BE2C (cell line): ENCODE measurements around the gene NPM1.

Source experiments
- DNase-seq: peaks from one replicate; pipeline ENCODE4 v3.0.0-alpha.2; 2020
- H3K27me3 ChIP-seq: fragments of 250-450 bp; sonication (Bioruptor Pico); 2 replicates; pipeline ENCODE4 v1.5.1; 2020; ENCODE audit warnings: mild to moderate bottlenecking
- H3K36me3 ChIP-seq: fragments of 250-450 bp; sonication (Bioruptor Pico); 2 replicates; pipeline ENCODE4 v1.5.1; 2020; ENCODE audit warnings: mild to moderate bottlenecking
- H3K4me1 ChIP-seq: fragments of 250-450 bp; sonication (Bioruptor Pico); 2 replicates; pipeline ENCODE4 v1.5.1; 2020
- H3K4me3 ChIP-seq: 2 replicates; pipeline ENCODE4 v1.5.1; 2011; ENCODE audit warnings: low read depth, low read length
- H3K9me3 ChIP-seq: fragments of 250-450 bp; sonication (Bioruptor Pico); 2 replicates; pipeline ENCODE4 v1.5.1; 2020
- TF ChIP-seq, protein P1 (sequence below): IDR thresholded peaks from 2 replicates; pipeline ENCODE4 v1.5.1; 2012; ENCODE audit warnings: mild to moderate bottlenecking, low read depth, low read length

The NPM1 gene

DNA sequence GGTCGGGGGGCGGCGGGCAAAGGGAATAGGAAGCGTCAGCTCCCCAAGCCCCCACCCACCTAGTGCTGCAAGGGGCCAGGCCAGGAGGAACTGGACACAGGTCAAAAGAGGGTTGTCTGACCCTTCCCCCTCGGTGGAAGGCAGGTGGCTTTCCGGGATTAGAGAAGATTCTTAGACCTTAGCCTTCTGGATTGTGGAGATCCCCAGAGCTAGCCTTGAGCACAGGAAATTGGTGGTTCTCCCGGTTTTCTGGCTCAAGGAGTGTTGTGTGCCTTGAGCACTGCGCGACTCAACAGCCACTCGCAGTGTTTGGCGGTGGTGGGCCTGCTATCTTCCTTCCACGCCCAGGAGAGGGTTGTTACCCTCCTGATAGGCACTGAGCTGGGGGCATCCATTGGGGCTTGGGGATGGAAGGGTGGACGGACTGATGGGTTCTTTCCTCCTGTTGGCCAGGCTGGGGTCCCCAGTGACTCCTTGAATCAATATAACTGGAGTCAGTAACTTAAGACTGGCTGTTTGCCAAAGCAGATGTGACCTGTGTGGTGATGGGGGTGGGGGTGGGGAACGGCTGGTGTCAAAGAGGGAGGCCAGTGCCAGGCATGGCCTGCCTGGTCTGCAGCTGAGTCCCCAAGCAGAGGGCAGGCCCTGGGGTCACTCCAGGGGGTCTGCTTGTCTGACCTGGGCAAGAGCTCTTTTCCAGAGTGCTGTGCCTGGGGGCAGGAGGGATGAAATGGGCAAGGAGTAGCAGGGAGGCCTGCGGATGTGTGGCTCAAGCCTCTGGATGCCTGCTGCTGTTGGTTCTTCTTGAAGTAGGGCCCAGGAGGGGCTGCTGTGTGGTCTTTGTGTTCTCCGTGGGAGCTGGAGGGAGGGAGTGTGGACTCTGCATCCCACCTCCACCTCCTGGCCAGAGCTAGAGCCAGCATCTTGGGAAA is 33.9 kb downstream of the NPM1 start:
- Histone ChIP-seq H3K9me3 (no peaks in the 10 kb centered on the region), H3K4me1 (peaks cover 21% of the 10 kb centered on the region), H3K36me3 (no peaks in the 10 kb centered on the region), H3K4me3 (no peak overlapping the region), H3K27me3 (peaks cover 27% of the 10 kb centered on the region)
- TF ChIP-seq, protein P1, sequence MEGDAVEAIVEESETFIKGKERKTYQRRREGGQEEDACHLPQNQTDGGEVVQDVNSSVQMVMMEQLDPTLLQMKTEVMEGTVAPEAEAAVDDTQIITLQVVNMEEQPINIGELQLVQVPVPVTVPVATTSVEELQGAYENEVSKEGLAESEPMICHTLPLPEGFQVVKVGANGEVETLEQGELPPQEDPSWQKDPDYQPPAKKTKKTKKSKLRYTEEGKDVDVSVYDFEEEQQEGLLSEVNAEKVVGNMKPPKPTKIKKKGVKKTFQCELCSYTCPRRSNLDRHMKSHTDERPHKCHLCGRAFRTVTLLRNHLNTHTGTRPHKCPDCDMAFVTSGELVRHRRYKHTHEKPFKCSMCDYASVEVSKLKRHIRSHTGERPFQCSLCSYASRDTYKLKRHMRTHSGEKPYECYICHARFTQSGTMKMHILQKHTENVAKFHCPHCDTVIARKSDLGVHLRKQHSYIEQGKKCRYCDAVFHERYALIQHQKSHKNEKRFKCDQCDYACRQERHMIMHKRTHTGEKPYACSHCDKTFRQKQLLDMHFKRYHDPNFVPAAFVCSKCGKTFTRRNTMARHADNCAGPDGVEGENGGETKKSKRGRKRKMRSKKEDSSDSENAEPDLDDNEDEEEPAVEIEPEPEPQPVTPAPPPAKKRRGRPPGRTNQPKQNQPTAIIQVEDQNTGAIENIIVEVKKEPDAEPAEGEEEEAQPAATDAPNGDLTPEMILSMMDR: no peak
- no peak for DNase-seq

DNA sequence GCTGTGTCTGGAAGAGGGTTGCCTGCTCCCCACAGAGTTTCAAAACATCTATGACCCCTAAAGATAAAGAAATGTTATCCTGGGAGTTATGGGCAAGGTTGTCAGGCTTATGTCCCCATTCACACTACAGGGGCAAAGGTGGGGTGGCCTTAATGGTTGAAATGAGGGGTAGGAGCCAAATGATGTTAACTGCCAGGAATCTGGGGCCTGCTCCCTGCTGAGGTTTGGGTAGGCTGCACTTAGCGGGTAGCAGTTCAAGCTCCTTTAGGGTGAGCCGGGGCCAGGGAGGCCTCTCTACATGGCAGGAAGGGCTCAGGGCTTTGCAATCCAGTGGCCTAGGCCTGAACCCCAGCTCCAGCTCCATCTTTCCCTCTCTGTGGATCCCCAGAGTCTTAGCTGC is 34.8 kb downstream of the NPM1 start:
- no peak for DNase-seq
- TF ChIP-seq, protein P1: no peak
- Histone ChIP-seq H3K27me3 (peaks cover 27% of the 10 kb centered on the region), H3K4me1 (peaks cover 21% of the 10 kb centered on the region), H3K4me3 (no peak overlapping the region), H3K36me3 (no peaks in the 10 kb centered on the region), H3K9me3 (no peaks in the 10 kb centered on the region)

DNA sequence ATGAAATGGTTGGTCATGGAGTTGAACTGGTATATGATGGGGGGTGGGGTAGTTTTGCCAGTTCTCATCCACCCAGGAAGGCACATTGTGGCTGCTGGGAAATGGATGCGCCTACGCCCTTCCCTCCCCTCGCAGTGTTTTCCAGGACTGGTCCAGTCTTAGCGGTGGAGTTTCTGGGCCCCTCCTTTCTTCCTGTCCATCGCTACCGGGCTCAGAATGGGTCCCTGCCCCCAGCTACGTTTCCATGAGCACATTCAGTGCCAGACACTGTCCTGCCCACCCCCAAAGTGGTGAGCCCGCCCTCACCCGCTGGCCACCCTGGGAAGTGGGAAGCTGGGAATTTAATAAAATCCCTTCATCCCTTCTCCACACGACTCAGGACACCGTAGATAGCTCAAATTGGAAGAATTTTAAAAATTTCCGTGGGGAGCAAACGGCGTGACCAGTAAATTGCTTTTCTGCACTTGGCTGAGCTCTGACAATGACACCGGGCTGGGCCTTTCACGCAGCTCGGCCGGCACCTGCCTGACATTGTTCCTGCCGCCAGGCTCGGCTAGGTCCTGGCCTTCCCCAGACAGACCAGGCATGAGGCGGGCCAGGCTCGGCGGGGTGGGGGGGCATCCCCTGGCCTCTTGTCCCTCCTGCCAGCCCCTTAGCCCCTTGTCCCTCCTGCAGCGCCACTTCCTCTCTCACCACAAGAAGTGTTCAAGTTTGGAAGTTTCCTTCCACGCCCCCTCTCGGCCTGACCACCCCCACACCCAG is 35.4 kb downstream of the NPM1 start:
- H3K27me3 ChIP-seq: peaks cover 27% of the 10 kb centered on the region
- TF ChIP-seq, protein P1: no peak
- H3K4me3 ChIP-seq: no peak overlapping the region
- DNase-seq: no peak
- no peaks in the 10 kb centered on the region for H3K9me3 ChIP-seq
- no peaks in the 10 kb centered on the region for H3K36me3 ChIP-seq
- H3K4me1 ChIP-seq: peaks cover 21% of the 10 kb centered on the region

DNA sequence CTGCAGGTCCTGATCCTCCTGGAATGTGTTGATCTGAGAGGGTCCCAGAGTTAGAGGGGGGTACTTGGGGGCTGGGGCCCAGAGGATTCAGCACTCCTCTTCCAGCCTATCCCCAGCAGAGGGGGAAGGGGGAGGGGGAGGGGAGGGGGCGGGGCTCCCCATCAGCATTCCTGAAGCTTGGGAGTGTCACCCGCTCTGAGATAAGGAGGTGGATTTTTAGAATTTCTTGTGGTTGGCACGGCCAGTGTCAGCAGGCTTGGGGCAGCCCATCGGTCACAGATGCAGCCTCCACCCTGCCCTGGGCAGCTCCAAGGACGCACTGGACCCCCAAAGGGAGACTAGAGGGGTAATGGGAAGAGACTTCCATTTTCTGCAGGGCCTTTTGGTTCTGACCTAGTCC is 37.1 kb downstream of the NPM1 start:
- TF ChIP-seq, protein P1: no peak
- no peaks in the 10 kb centered on the region for H3K36me3 ChIP-seq
- peaks cover 14% of the 10 kb centered on the region for H3K4me1 ChIP-seq
- DNase-seq: no peak
- peaks cover 19% of the 10 kb centered on the region for H3K27me3 ChIP-seq
- no peak overlapping the region for H3K4me3 ChIP-seq
- H3K9me3 ChIP-seq: no peaks in the 10 kb centered on the region

DNA sequence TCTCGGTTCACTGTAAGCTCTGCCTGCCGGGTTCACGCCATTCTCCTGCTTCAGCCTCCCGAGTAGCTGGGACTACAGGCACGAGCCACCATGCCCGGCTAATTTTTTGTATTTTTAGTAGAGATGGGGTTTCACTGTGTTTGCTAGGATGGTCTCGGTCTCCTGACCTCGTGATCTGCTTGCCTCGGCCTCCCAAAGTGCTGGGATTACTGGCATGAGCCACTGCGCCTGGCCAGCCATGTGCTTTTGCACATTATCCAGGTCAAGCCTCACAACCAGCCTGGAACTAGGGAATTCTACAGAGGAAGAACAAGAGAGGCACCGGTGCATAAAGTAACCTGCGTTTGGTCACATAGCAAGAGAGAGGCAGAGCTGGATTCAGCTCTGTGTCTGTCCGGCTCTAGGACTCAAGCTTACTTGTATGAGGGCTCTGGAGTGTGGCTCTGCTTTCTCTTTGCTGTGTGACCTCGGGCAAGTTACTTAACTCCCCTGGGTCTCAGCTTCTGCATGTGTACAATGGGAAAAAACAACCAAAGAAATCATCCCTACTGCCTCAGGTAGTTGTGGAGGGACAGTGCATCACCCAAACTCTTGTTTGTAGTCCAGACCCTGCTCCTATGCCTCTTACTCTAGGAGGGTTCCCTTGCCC is 38.1 kb downstream of the NPM1 start:
- Histone ChIP-seq H3K27me3 (peaks cover 9% of the 10 kb centered on the region), H3K9me3 (no peaks in the 10 kb centered on the region), H3K36me3 (no peaks in the 10 kb centered on the region), H3K4me1 (peaks cover 11% of the 10 kb centered on the region), H3K4me3 (no peak overlapping the region)
- DNase-seq: peak; percentile 3
- TF ChIP-seq, protein P1: no peak
